DOHH2 (cell line): ENCODE results near the gene BCAP31.

Source experiments
- EZH2phosphoT487 ChIP-seq: fragments of 200-600 bp; sonication (generic); IDR thresholded peaks from 2 replicates; pipeline ENCODE4 v1.6.1; 2017; ENCODE audit warnings: borderline replicate concordance, mild to moderate bottlenecking, antibody characterized with exemption, low read length, moderate library complexity, mixed read lengths
- TF ChIP-seq, protein P1 (sequence below): fragments of 200-600 bp; sonication (generic); IDR thresholded peaks from one replicate; pipeline ENCODE4 v1.5.1; 2014; ENCODE audit warnings: antibody characterized with exemption, mild to moderate bottlenecking, low read depth, low read length; ENCODE audit not compliant: poor library complexity, severe bottlenecking

DNA sequence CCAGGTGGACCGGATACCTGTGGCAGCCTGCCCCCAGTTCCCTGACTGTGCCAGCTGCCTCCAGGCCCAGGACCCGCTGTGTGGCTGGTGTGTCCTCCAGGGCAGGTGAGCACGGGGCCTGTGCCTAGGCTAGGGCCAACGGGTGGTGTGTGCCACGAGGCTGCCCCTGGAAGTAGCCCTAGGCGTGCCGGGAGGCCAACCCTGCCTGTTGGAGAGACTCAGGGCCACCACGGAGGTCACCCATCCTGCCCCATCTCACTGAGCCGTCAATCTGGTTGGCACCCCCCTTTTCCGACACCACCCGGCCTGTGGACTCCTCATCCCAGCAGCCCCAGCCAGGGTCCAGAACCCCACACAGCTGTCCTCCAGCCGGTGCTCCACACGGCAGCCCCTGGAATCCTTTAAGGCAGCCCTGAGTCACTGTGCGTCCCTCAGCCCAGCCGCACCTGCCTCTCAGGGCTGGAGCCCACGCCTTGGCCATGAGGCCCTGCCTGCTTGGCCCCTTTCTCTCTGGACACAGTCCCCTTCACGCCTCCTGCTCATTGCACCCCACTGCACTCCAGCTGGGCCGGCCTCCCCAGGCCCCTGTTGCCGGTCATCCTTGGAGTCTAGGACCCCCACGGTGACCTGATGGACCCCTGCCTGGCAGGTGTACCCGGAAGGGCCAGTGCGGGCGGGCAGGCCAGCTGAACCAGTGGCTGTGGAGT, 45.1 kb upstream of the BCAP31 start:
- TF ChIP-seq, protein P1, sequence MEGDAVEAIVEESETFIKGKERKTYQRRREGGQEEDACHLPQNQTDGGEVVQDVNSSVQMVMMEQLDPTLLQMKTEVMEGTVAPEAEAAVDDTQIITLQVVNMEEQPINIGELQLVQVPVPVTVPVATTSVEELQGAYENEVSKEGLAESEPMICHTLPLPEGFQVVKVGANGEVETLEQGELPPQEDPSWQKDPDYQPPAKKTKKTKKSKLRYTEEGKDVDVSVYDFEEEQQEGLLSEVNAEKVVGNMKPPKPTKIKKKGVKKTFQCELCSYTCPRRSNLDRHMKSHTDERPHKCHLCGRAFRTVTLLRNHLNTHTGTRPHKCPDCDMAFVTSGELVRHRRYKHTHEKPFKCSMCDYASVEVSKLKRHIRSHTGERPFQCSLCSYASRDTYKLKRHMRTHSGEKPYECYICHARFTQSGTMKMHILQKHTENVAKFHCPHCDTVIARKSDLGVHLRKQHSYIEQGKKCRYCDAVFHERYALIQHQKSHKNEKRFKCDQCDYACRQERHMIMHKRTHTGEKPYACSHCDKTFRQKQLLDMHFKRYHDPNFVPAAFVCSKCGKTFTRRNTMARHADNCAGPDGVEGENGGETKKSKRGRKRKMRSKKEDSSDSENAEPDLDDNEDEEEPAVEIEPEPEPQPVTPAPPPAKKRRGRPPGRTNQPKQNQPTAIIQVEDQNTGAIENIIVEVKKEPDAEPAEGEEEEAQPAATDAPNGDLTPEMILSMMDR: no peak
- no peak for TF ChIP-seq EZH2phosphoT487
